ENCODE measurements around the gene TRA2A. TPM values are rescaled to one million over a fixed set of nuclear protein-coding genes. Genes with fewer than 3 reads are reported as not detected.

Gene TRA2A
- total RNA-seq, 1 donor from 2014 or later, result 55.6 TPM

DNA sequence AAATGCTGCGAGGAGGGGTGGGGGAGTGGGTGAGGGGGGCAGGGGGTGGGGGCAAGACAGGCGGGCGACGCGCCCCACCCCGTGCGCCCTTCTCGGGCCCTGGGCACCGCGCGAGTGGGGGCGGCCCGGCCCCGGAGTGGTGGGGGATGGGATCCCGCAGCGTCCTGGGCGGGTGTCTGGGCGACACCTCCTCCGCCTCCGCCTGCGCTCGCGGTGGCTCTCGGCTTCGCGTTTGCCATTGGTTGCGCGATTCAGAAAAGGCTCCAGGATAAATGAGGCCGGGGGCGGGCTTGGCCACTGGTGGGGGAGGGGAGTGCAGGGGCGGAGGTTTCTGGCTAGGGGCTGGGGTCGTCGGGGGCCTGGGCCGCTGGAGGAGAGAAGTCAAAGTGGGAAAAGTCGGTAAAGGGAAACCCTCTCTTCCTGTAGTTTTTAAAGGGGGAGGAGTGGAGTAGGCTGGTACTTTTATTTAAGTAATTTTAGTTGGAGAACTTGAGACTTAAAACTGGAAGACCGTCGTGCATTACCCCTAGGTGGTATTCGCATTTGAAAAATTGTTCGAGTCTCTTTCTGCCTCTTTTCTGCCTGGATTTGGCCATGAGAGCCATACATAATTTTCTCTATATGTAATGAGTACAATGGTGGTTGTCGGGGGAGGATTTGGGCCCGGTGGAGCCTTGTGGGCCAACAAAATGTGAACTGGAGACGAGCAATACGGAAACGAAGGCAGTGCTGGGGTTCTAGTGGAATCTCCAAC is 60.5 kb downstream of the TRA2A start:
- no peak for DNase-seq (ENCODE audit: low spot score)

DNA sequence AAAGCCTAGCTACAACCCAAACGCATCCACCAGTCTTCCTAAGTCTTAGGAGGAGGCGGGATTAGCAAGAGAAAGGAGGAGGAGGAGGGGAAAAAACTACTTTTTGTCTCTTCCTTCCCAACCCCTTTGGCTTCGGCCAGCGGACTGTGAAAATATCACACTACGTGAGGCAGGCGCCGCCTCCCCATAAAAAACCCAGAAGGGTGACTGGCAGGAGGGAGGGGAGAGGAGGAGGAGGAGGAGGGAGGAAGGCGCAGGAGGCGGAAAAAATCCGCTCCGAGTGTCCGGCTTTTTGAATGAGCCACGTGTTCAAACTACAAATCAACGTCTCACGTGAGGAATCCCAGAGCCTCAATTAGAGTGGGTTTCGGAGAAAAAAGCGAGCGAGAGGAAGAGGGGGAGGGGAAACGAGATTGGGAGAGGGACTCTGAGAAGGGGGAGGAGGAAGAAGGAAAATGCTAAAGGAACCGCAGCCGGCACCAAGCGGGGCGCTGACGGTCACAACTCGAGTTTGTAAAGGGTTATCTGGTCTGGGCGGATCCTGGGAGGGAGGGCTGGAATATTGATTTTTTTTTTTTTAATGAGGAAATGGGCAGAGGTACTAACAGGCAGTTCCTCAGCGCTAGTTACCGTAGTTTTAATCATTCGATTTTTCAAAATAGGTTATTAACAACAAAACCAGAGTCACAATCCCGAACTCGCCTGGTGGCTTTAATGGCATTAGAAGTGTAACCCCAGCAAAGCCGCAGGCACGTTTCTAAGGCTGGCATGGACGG is 61.3 kb downstream of the TRA2A start, which contains the start of gene IGF2BP3:
IGF2BP3 (minus strand) TSS at position 162 of the 776 bp plus-strand sequence. CDS start 381 bp downstream, outside the sequence.
- DNase-seq (ENCODE audit: low spot score), result no peak

DNA sequence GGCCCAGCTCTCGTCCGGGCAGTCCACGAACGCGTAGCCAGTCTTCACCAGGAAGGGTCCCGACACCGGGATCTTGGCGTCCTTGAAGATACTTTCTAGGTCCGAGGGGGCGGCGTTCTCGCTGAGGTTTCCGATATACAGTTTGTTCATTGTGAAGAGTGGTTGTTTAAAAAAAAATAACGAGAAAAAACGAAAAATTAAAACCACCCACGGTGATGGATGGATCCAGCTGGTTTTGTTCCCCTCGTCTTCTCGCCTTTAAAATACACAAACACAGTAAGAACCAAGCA is 61.9 kb downstream of the TRA2A start:
- DNase-seq (ENCODE audit: low spot score), result no peak

DNA sequence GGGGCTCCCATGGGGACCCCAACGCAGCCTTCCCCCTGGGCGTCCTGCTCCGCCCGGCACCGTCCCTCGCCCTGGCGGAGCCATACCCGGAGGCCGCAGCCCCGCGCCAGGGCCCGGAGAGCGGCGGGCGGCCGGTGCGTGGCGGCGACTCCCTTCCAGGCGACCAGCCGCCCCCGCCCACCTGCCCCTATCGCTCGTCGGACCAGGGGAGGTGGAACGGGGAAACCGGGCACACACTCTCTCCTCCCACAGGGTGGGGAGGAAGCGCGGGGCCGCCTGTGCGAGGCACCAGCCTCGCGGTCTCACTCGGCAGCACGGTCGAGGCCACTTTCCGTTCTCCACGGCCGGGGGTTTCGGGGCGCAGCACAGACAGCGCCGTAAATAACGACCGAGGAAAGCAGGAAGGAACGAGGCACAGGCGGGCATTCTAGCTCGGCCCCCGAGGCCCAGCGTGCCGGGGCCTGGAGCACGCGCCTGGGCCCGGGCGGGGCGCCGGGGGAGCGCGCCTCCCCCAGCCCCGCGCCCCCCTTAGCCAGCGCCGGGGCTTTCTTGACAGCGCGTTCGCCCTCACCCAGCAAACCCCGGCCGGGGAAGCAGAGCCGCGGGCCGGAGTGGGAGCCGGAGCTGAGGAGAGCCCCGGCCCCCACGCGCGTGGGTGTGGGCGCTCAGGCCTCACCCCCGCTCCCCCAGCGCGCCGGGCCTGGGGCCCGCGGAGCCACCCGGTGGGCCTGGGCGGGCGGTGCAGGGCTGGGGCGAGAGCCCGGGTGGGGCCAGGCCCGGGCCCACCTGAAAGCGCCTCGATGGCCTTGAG is 62.4 kb downstream of the TRA2A start:
- no peak for DNase-seq (ENCODE audit: low spot score)

DNA sequence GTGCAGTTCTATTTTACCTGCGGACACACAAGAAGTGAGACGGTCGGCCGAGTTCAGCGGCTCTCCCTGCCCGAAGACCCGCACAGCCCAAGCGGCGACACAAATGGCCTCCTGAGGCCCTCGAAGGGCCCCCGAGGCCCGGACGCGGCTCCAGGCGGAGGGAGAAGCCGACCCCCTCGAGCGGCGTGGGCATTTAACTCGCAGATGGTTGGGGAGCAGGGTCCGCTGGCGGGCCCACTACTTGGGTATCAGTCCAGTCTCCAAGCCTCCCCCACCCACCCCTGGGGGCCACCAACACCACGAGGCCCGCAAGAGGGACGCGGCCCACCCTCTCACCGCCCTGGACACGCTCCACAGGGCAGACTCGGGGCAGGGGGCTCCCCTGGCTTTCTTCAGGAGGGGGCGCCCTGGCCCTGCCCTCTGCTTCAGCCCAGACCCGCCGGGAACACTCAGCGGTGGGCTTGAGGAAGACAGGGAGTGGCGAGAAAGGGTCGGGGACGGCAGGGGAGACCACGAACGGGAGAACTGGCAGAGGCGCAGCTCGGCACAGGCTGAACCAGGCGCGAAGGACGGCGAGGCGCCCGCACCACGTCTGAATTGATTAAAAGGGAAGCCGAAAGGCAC is 63.1 kb downstream of the TRA2A start:
- DNase-seq (ENCODE audit: low spot score), result no peak

DNA sequence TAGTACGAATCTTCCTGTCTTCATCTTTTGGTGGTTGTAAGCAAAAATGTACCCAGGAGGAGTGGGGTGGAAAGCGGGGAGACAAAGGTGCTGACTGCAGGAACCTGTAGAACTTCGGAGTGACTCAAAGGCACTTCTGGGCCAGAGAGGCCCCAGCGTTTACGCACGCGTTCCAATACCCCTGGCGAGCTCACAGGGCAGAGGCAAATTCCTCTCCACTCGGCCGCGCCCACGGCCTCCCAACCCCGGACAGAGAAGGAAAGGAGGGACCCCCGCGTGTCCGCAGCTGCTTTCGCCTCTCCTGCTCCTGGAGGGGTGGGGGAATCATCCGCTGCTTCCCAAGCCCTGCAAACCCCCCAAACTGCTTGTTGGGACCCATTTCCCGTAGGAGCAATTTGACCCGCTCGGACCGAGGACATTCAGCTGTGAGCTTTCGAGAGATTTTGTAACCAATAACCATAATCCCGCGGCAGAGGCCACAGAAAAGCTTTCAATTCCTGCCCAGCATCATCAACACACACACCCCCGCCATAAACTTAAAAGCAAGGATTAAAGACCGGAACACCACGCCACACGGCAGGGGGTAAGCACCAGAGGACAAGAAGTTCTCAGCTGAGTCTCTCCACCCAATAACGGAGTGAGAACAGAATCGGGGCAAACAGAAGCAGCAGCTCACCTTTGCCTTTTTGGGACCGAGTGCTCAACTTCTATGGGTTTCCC is 63.8 kb downstream of the TRA2A start:
- DNase-seq (ENCODE audit: low spot score), result no peak

DNA sequence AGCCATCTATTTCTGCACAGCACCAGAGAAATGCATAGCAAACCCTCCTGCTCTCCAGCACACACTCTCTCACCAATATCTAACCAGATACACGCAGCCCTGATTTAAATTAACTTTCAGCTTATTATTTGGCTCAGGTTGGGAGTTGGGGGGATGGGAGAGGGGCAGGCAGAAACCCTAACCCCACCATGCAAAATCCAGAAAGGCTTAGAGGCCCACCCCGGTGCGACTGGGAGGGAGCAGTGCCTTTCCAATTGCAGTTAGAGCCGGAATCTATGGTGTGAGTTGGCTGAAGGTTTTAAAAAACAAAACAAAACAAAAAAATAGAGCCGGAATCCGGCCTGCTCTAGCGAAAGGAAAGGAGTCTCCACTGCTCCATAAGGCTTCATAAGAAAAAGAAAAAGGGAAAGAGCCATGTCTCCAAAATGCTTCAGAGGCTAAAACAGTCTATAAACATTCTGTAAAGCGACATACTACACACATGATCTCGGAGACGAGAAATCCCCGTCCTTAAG is 64.4 kb downstream of the TRA2A start:
- DNase-seq (ENCODE audit: low spot score), result no peak

DNA sequence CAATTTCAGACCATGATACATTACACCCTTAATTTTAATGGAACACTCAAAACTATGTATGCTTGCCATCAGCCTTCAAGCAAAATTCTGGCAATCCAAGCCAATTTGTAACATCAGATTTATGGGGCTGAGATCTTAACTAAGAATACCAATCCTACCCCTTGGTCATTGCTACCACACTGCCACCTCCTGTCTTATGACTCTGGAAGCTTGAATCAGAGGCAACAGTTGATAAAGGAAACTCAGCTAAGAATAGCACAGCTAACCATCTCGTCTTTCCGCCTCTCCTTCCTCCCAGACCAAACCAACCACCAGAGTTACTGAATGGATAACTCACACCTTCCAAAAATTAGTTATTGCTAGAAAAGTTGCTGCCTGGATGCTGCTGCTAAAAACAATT is 68.9 kb downstream of the TRA2A start:
- DNase-seq (ENCODE audit: low spot score), result no peak

DNA sequence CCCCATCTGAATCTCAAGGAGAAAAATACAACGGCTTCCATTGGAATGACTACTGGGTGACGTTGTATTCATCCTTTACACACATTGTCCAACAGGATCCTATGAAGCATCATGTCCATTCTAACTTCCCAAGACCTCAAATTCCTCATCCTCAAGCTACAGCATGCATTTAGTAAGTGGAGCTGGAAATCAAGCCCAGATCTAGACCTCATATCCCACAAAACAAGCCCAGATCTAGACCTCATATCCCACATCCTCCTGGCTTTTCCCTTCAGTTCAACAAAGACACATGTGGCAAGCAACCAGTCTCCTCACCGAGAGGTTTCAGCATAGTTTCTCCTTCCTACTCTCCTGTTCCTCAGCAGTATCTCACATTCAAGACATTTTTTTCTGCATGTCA is 73.7 kb downstream of the TRA2A start:
- no peak for DNase-seq (ENCODE audit: low spot score)

DNA sequence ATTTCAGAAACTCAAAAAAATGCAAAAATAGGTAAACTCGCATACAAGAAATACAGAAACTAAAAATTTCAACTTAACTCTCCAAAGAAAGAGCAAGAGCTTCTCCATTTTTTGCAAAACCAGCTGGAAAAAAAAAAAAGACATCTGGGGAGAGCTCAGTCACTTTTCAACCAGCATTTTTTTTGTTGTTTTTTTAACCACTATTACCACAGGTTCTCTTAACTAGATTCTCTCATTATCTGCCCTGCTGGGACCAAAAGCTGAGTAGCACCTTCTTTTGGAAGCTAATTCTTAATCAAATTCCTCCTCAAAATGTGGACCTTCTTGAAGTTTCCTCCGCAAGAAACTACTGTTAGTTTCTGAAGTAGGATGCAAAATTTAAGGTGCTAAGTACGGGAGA is 75.7 kb downstream of the TRA2A start:
- no peak for DNase-seq (ENCODE audit: low spot score)

DNA sequence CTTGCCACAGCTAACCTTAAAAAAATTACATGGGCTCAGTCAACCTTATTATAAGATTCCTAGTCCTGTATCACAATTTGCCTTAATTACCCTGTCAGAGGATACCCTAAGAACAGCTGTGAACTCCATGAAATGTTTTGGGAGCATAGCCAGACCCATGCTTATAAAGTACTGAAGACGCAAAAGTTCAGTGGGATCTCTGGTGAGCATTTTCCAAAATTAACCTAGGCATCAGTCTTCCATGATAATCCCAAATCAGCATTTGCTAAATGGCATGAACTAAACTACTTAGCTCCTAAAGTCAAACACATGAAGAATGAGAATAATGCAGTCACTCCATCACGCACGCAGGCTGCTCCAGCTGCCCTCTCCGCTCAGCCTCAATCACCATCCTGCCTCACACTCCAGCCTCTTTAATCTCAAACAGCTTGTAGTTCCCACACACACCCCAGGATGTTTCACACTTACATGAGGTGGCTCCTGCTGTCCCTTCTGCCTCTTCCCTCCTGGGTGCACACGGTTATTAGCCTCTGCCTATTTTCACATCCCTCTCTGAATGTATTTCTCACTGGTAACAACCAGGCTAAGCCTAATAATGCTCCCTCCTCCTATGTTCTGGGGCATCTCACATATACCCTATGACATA is 76.8 kb downstream of the TRA2A start:
- no peak for DNase-seq (ENCODE audit: low spot score)

Other genes with a start within 250 kb of the TRA2A start
- gene MALSU1, start 232.6 kb downstream of the TRA2A start, total RNA-seq, result 56.2 TPM
- 1.2 TPM for gene IGF2BP3, start 61.5 kb downstream of the TRA2A start, total RNA-seq
- gene CCDC126, start 65.4 kb upstream of the TRA2A start, total RNA-seq, result 9.9 TPM
- 6.2 TPM for gene FAM221A, start 148.2 kb upstream of the TRA2A start, total RNA-seq
- gene STK31, start 178.2 kb upstream of the TRA2A start, total RNA-seq, result 0.10 TPM

Data from mesenteric fat pad (tissue), 1 donor.